GM23338 (cell line): ENCODE measurements around the gene SYNE2. TPM values are rescaled to one million over a fixed set of nuclear protein-coding genes. Genes with fewer than 3 reads are reported as not detected.

Experiments
- ATAC-seq: fragments of 200-7000 bp; cut with Tn5 transposase; 3 replicates; pipeline ENCODE4 v1.9.1; 2020
- DNase-seq: peaks from one replicate; pipeline ENCODE4 v3.0.0-alpha.2; 2015; ENCODE audit warnings: low spot score
- H2AFZ ChIP-seq: fragments of 200-600 bp; sonication (generic); 2 replicates; pipeline ENCODE4 v1.8.0; 2016; ENCODE audit warnings: antibody characterized with exemption, mild to moderate bottlenecking, moderate library complexity
- H3F3A ChIP-seq: fragments of 200-600 bp; sonication (generic); replicated peaks from 2 replicates; pipeline ENCODE4 v1.8.0; 2017; ENCODE audit warnings: antibody characterized with exemption, mixed run types, low read depth
- H3K27ac ChIP-seq: fragments of 200-600 bp; sonication (generic); 2 replicates; pipeline ENCODE4 v1.6.1; 2016; ENCODE audit warnings: low read depth
- H3K27me3 ChIP-seq: fragments of 200-600 bp; sonication (generic); 2 replicates; pipeline ENCODE4 v1.8.0; 2016; ENCODE audit warnings: mild to moderate bottlenecking, mixed run types, moderate library complexity; ENCODE audit not compliant: insufficient read depth
- H3K36me3 ChIP-seq: fragments of 200-600 bp; sonication (generic); 2 replicates; pipeline ENCODE4 v1.8.0; 2016; ENCODE audit warnings: mild to moderate bottlenecking; ENCODE audit not compliant: insufficient read depth
- H3K4me1 ChIP-seq: fragments of 200-600 bp; sonication (generic); 2 replicates; pipeline ENCODE4 v1.8.0; 2016; ENCODE audit warnings: mild to moderate bottlenecking, moderate library complexity; ENCODE audit not compliant: insufficient read depth
- H3K4me2 ChIP-seq: fragments of 200-600 bp; sonication (generic); 2 replicates; pipeline ENCODE4 v1.7.1; 2017; ENCODE audit warnings: mixed run types
- H3K4me3 ChIP-seq: fragments of 200-600 bp; sonication (generic); 2 replicates; pipeline ENCODE4 v1.6.1; 2016; ENCODE audit warnings: mixed run types
- H3K79me2 ChIP-seq: fragments of 200-600 bp; sonication (generic); replicated peaks from 2 replicates; pipeline ENCODE4 v1.8.0; 2017; ENCODE audit warnings: mild to moderate bottlenecking; ENCODE audit not compliant: insufficient read depth
- H3K9me2 ChIP-seq: fragments of 200-600 bp; sonication (generic); 2 replicates; pipeline ENCODE4 v1.8.0; 2017; ENCODE audit not compliant: insufficient read depth
- H4K20me1 ChIP-seq: fragments of 200-600 bp; sonication (generic); replicated peaks from 2 replicates; pipeline ENCODE4 v1.8.0; 2017; ENCODE audit warnings: mild to moderate bottlenecking; ENCODE audit not compliant: insufficient read depth
- H3K27ac Mint-ChIP-seq: 2 replicates; pipeline ENCODE4 v1.8.0; 2020; ENCODE audit warnings: inconsistent platforms, mild to moderate bottlenecking, moderate library complexity, mixed read lengths
- H3K27me3 Mint-ChIP-seq: 3 replicates; pipeline ENCODE4 v1.8.0; 2022; ENCODE audit warnings: low read depth, mild to moderate bottlenecking, moderate library complexity, mixed read lengths, inconsistent platforms; ENCODE audit not compliant: insufficient read depth, poor library complexity
- H3K36me3 Mint-ChIP-seq: 3 replicates; pipeline ENCODE4 v1.8.0; 2021; ENCODE audit warnings: low read depth, mild to moderate bottlenecking, inconsistent platforms, moderate library complexity, mixed read lengths
- H3K4me1 Mint-ChIP-seq: 3 replicates; pipeline ENCODE4 v1.8.0; 2020; ENCODE audit warnings: mild to moderate bottlenecking, inconsistent platforms, mixed read lengths
- H3K4me3 Mint-ChIP-seq: 3 replicates; pipeline ENCODE4 v1.8.0; 2021; ENCODE audit warnings: moderate library complexity, mild to moderate bottlenecking, inconsistent platforms, mixed read lengths
- H3K9me3 Mint-ChIP-seq: 3 replicates; pipeline ENCODE4 v1.8.0; 2020; ENCODE audit warnings: moderate library complexity, mild to moderate bottlenecking, inconsistent platforms, mixed read lengths
- CREB1 ChIP-seq: fragments of 250-450 bp; sonication (Bioruptor Pico); IDR thresholded peaks from 2 replicates; pipeline ENCODE4 v1.5.0; 2020; ENCODE audit warnings: low read depth, mild to moderate bottlenecking, moderate library complexity
- ZNF331 ChIP-seq: fragments of 250-450 bp; sonication (Bioruptor Pico); IDR thresholded peaks from 2 replicates; pipeline ENCODE4 v1.5.0; 2020; ENCODE audit warnings: low read depth, mild to moderate bottlenecking, moderate library complexity
- polyA plus RNA-seq: library from polyadenylated mRNA; unstranded; fragments of >200 nt; fragmentation: Nextera tagmentation; extraction: Ambion mirVana; gene quantifications from 2 replicates; pipeline ENCODE4 v1.2.1, GENCODE V29; 2016
- total RNA-seq: library from RNA; depleted of rRNA; stranded (reverse); fragments of >200 nt; shearing (Covaris generic); gene quantifications from 2 replicates; pipeline ENCODE4 v1.2.3, GENCODE V29; 2014
- TF ChIP-seq, protein P1 (sequence below): IDR thresholded peaks from one replicate; pipeline ENCODE4 v1.6.1; 2018; ENCODE audit warnings: antibody characterized with exemption; ENCODE audit not compliant: unreplicated experiment
- TF ChIP-seq, protein P2 (sequence below): fragments of 250-450 bp; sonication (Bioruptor Pico); IDR thresholded peaks from 2 replicates; pipeline ENCODE4 v1.5.0; 2020; ENCODE audit warnings: mild to moderate bottlenecking, moderate library complexity

Gene SYNE2
- total and polyA plus RNA-seq, 2 experiments from 2014 or later, result 34.3 to 86.5 TPM

- H3K9me2 ChIP-seq, result no peaks in the 10 kb centered on the region
- Mint-ChIP-seq H3K27me3 (peaks cover 1% of the 10 kb centered on the region), H3K4me3 (no peak overlapping the region), H3K4me1 (peaks cover 12% of the 10 kb centered on the region; the same call in 2 of the 3 replicates), H3K27ac (no peak overlapping the region), H3K9me3 (no peaks in the 10 kb centered on the region; the same call in 2 of the 3 replicates), H3K36me3 (peaks cover 12% of the 10 kb centered on the region)
- TF ChIP-seq, protein P1, sequence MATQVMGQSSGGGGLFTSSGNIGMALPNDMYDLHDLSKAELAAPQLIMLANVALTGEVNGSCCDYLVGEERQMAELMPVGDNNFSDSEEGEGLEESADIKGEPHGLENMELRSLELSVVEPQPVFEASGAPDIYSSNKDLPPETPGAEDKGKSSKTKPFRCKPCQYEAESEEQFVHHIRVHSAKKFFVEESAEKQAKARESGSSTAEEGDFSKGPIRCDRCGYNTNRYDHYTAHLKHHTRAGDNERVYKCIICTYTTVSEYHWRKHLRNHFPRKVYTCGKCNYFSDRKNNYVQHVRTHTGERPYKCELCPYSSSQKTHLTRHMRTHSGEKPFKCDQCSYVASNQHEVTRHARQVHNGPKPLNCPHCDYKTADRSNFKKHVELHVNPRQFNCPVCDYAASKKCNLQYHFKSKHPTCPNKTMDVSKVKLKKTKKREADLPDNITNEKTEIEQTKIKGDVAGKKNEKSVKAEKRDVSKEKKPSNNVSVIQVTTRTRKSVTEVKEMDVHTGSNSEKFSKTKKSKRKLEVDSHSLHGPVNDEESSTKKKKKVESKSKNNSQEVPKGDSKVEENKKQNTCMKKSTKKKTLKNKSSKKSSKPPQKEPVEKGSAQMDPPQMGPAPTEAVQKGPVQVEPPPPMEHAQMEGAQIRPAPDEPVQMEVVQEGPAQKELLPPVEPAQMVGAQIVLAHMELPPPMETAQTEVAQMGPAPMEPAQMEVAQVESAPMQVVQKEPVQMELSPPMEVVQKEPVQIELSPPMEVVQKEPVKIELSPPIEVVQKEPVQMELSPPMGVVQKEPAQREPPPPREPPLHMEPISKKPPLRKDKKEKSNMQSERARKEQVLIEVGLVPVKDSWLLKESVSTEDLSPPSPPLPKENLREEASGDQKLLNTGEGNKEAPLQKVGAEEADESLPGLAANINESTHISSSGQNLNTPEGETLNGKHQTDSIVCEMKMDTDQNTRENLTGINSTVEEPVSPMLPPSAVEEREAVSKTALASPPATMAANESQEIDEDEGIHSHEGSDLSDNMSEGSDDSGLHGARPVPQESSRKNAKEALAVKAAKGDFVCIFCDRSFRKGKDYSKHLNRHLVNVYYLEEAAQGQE, result no peak
- no peaks in the 10 kb centered on the region for H3K36me3 ChIP-seq
- no peaks in the 10 kb centered on the region for H4K20me1 ChIP-seq
- H3K4me2 ChIP-seq, result no peak overlapping the region
- H3F3A ChIP-seq, result no peaks in the 10 kb centered on the region
- ATAC-seq (no peak), DNase-seq (no peak)
- no peaks in the 10 kb centered on the region for H3K4me1 ChIP-seq
- H3K27ac ChIP-seq, result no peak overlapping the region
- no peaks in the 10 kb centered on the region for H3K79me2 ChIP-seq
- H3K27me3 ChIP-seq, result no peaks in the 10 kb centered on the region
- H2AFZ ChIP-seq, result no peak overlapping the region
- H3K4me3 ChIP-seq, result no peak overlapping the region
Observed at GRCh38 chr14:63924375-63924774, 71.6 kb downstream of the SYNE2 start.

GRCh38 chr14:63926641-63927040 is 73.8 kb downstream of the SYNE2 start:
- no peak for ATAC-seq

DNA sequence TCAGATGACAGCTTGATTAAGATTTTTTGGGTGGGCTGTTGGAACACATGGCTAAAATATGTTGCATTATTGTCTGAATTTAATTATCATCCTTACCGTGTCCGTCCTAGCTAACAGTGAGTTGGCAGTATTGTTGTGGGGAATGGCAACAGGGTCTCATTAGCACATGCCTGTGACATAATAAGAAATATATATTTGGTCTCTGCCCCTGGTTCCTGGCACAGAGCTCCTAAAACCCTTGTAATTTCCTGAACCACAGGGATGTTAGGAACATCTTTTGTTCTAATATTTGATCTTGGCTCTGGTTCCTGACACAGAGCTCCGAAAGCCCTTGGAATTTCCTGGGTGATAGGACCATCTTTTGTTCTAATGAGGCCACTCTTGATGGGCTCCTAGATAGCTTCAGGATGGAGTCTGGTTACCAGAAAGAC is 76.0 kb downstream of the SYNE2 start:
- H4K20me1 ChIP-seq, result no peaks in the 10 kb centered on the region; the same call in 1 of the 2 replicates
- H3K4me3 ChIP-seq, result no peak overlapping the region
- H3K27ac Mint-ChIP-seq, result peak overlapping the region; percentile 51
- no peak overlapping the region for H3K4me3 Mint-ChIP-seq
- H3K9me3 Mint-ChIP-seq, result no peaks in the 10 kb centered on the region; the same call in 2 of the 3 replicates
- H3K9me2 ChIP-seq, result no peaks in the 10 kb centered on the region
- no peak overlapping the region; the same call in 1 of the 2 replicates for H3K27ac ChIP-seq
- no peak overlapping the region for H2AFZ ChIP-seq
- no peaks in the 10 kb centered on the region for H3K79me2 ChIP-seq
- H3F3A ChIP-seq, result no peaks in the 10 kb centered on the region
- no peak for DNase-seq
- no peak overlapping the region for H3K4me2 ChIP-seq
- peaks cover 9% of the 10 kb centered on the region for H3K4me1 ChIP-seq
- no peak for ATAC-seq
- H3K27me3 Mint-ChIP-seq, result peaks cover 1% of the 10 kb centered on the region
- H3K36me3 Mint-ChIP-seq, result peaks cover 15% of the 10 kb centered on the region
- no peaks in the 10 kb centered on the region for H3K36me3 ChIP-seq
- H3K4me1 Mint-ChIP-seq, result peaks cover 23% of the 10 kb centered on the region
- H3K27me3 ChIP-seq, result no peaks in the 10 kb centered on the region
- TF ChIP-seq ZNF331 (CRISPR knock-in tag) (no peak), CREB1 (CRISPR knock-in tag) (no peak)
- TF ChIP-seq, protein P2, sequence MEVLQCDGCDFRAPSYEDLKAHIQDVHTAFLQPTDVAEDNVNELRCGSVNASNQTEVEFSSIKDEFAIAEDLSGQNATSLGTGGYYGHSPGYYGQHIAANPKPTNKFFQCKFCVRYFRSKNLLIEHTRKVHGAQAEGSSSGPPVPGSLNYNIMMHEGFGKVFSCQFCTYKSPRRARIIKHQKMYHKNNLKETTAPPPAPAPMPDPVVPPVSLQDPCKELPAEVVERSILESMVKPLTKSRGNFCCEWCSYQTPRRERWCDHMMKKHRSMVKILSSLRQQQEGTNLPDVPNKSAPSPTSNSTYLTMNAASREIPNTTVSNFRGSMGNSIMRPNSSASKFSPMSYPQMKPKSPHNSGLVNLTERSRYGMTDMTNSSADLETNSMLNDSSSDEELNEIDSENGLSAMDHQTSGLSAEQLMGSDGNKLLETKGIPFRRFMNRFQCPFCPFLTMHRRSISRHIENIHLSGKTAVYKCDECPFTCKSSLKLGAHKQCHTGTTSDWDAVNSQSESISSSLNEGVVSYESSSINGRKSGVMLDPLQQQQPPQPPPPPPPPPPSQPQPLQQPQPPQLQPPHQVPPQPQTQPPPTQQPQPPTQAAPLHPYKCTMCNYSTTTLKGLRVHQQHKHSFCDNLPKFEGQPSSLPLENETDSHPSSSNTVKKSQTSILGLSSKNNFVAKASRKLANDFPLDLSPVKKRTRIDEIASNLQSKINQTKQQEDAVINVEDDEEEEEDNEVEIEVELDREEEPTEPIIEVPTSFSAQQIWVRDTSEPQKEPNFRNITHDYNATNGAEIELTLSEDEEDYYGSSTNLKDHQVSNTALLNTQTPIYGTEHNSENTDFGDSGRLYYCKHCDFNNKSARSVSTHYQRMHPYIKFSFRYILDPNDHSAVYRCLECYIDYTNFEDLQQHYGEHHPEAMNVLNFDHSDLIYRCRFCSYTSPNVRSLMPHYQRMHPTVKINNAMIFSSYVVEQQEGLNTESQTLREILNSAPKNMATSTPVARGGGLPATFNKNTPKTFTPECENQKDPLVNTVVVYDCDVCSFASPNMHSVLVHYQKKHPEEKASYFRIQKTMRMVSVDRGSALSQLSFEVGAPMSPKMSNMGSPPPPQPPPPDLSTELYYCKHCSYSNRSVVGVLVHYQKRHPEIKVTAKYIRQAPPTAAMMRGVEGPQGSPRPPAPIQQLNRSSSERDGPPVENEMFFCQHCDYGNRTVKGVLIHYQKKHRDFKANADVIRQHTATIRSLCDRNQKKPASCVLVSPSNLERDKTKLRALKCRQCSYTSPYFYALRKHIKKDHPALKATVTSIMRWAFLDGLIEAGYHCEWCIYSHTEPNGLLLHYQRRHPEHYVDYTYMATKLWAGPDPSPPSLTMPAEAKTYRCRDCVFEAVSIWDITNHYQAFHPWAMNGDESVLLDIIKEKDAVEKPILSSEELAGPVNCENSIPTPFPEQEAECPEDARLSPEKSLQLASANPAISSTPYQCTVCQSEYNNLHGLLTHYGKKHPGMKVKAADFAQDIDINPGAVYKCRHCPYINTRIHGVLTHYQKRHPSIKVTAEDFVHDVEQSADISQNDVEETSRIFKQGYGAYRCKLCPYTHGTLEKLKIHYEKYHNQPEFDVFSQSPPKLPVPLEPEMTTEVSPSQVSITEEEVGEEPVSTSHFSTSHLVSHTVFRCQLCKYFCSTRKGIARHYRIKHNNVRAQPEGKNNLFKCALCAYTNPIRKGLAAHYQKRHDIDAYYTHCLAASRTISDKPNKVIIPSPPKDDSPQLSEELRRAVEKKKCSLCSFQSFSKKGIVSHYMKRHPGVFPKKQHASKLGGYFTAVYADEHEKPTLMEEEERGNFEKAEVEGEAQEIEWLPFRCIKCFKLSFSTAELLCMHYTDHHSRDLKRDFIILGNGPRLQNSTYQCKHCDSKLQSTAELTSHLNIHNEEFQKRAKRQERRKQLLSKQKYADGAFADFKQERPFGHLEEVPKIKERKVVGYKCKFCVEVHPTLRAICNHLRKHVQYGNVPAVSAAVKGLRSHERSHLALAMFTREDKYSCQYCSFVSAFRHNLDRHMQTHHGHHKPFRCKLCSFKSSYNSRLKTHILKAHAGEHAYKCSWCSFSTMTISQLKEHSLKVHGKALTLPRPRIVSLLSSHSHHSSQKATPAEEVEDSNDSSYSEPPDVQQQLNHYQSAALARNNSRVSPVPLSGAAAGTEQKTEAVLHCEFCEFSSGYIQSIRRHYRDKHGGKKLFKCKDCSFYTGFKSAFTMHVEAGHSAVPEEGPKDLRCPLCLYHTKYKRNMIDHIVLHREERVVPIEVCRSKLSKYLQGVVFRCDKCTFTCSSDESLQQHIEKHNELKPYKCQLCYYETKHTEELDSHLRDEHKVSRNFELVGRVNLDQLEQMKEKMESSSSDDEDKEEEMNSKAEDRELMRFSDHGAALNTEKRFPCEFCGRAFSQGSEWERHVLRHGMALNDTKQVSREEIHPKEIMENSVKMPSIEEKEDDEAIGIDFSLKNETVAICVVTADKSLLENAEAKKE (CRISPR knock-in tag), result no peak

More at GRCh38 chr14:63926641-63927040, 73.8 kb downstream of the SYNE2 start:
- H3K36me3 ChIP-seq, result no peaks in the 10 kb centered on the region
- H3K27me3 ChIP-seq, result no peaks in the 10 kb centered on the region
- Mint-ChIP-seq H3K9me3 (no peaks in the 10 kb centered on the region; the same call in 2 of the 3 replicates), H3K27ac (no peak overlapping the region), H3K27me3 (peaks cover 1% of the 10 kb centered on the region), H3K4me3 (no peak overlapping the region), H3K4me1 (peaks cover 12% of the 10 kb centered on the region; the same call in 2 of the 3 replicates), H3K36me3 (peaks cover 15% of the 10 kb centered on the region)
- no peaks in the 10 kb centered on the region; the same call in 1 of the 2 replicates for H4K20me1 ChIP-seq
- no peak overlapping the region for H2AFZ ChIP-seq
- no peaks in the 10 kb centered on the region for H3K4me1 ChIP-seq
- no peak for TF ChIP-seq CREB1 (CRISPR knock-in tag)
- no peaks in the 10 kb centered on the region for H3K9me2 ChIP-seq
- no peak for DNase-seq
- no peak overlapping the region for H3K4me2 ChIP-seq
- H3F3A ChIP-seq, result no peaks in the 10 kb centered on the region
- no peak overlapping the region for H3K27ac ChIP-seq
- no peaks in the 10 kb centered on the region for H3K79me2 ChIP-seq
- H3K4me3 ChIP-seq, result no peak overlapping the region
